Measurements from ENCODE around the gene CLC.

CLC gene

DNA sequence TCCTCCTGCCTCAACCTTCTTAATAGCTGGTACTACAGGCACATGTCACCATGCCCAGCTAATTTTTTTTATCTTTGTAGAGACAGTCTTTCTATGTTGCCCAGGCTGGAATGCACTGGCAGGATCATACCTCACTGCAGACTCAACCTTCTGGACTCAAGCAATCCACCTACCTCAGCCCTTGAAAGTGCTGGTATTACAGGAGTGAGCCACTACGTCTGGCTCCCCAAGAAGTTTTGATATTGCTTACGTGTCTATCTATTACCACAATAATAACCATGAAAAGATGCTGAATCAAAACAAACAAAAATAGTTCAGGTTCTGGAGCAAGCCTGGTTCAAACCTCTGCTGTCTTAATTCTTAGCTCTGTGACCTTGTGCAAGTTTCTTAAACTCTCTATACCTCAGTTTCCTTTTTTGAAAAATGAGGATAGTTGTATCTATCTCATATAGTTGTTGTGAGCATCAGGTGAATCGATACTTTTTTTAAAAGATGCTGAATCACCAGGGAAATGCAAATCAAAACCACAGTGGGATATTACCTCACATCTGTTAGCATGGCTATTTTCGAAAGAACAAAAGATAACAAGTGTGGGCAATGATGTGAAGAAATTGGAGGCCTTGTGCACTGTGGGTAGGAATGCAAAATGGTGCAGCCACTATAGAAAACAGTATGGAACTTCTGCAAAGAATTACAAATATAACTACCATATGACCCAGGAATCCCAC is 21.8 kb upstream of the CLC start:
- TF ChIP-seq, protein P1, sequence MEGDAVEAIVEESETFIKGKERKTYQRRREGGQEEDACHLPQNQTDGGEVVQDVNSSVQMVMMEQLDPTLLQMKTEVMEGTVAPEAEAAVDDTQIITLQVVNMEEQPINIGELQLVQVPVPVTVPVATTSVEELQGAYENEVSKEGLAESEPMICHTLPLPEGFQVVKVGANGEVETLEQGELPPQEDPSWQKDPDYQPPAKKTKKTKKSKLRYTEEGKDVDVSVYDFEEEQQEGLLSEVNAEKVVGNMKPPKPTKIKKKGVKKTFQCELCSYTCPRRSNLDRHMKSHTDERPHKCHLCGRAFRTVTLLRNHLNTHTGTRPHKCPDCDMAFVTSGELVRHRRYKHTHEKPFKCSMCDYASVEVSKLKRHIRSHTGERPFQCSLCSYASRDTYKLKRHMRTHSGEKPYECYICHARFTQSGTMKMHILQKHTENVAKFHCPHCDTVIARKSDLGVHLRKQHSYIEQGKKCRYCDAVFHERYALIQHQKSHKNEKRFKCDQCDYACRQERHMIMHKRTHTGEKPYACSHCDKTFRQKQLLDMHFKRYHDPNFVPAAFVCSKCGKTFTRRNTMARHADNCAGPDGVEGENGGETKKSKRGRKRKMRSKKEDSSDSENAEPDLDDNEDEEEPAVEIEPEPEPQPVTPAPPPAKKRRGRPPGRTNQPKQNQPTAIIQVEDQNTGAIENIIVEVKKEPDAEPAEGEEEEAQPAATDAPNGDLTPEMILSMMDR (IDR thresholded peaks at IDR 0.05) = no peak
- no peak overlapping the region for H3K27ac ChIP-seq

DNA sequence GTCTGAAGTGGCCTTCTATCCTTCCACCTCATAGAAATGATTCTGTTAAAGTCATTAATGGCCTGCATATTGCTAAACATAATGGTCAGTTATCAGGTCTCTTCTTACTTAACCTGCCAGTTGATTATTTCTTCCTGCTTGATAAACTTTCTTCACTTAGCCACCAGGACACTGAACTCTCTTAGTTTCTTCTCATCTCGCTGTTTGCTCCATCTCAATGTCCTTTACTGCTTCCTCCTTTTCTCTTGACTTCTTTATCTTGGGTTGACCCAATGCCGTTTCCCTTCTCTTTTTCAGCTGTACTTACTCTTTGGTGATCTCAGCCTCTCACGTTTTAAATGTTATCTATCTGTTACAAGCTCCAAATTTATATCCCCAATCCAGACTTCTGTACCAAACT is 17.1 kb upstream of the CLC start:
- TF ChIP-seq, protein P1 (IDR thresholded peaks at IDR 0.05) = no peak
- no peak for TF ChIP-seq ZFX (IDR thresholded peaks at IDR 0.05; ENCODE audit: borderline replicate concordance)
- no peak overlapping the region for H3K27ac ChIP-seq

DNA sequence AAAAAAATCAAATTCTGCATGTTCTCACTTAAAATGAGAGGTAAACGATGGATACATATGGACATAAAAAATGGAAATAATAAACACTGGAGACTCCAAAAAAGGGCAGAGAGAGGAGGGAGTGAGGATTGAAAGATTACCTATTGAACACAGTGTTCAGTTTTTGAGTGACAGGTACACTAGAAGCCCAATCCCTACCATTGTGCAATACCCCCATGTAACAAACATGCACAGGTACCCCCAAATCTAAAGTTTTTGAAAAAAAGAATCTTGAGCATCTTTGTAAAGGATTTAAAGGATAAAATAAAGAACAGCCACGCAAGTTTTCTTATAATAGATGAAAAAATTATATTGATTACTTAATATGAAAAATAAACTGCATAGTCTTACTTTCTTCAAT is 16.7 kb upstream of the CLC start:
- H3K27ac ChIP-seq = no peak overlapping the region
- TF ChIP-seq ZFX (IDR thresholded peaks at IDR 0.05; ENCODE audit: borderline replicate concordance) = no peak
- TF ChIP-seq, protein P1 (IDR thresholded peaks at IDR 0.05) = no peak

GRCh38 chr19:39752795-39753194 is 15.0 kb upstream of the CLC start:
- H3K27ac ChIP-seq = no peak overlapping the region
- TF ChIP-seq ZFX (IDR thresholded peaks at IDR 0.05; ENCODE audit: borderline replicate concordance) = no peak
- TF ChIP-seq, protein P1 (IDR thresholded peaks at IDR 0.05) = no peak

GRCh38 chr19:39752390-39752789 is 14.6 kb upstream of the CLC start:
- TF ChIP-seq ZFX (IDR thresholded peaks at IDR 0.05; ENCODE audit: borderline replicate concordance) = no peak
- TF ChIP-seq, protein P1 (IDR thresholded peaks at IDR 0.05) = no peak
- H3K27ac ChIP-seq = no peak overlapping the region

GRCh38 chr19:39749981-39750380 is 12.2 kb upstream of the CLC start:
- no peak for TF ChIP-seq ZFX (IDR thresholded peaks at IDR 0.05; ENCODE audit: borderline replicate concordance)
- TF ChIP-seq, protein P1 (IDR thresholded peaks at IDR 0.05) = no peak
- no peak overlapping the region for H3K27ac ChIP-seq

DNA sequence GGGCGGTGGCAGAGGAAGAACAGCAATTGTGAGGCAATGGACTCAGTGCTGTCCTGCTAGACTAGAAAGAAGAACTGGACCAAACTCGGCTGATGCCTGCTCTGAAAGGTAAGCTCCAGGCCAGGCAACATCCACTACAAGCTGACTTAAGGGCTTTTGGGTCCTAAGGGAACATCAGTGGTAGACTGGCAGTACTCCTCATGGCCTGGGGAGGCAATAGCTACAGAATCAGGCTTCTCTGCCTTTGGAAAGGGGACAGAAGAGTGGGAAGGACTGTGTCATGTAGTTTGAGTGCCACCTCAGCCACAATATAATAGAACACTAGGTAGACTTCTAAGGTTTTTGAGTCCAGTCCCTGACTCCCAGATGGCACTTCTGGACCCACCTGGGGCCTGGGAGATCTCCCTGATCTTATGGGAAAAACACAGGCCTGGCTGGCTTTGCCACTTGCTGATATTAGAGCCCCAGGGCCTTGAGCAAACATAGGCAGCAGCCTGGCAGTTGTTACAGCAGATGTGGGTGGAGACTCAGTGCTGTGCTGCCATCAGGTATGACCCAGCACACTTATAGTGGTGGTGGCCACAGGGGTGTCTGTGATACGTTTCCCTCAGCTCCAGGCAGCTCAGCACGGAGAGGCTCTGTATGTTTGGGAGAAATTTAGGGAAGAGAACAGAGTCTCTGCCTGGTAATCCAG is 9.2 kb upstream of the CLC start:
- no peak overlapping the region for H3K27ac ChIP-seq
- no peak for TF ChIP-seq ZFX (IDR thresholded peaks at IDR 0.05; ENCODE audit: borderline replicate concordance)
- TF ChIP-seq, protein P1 (IDR thresholded peaks at IDR 0.05) = 0 out of 2 replicates have a peak, but pooled peaks have one; percentile 5

Measured in 22Rv1 (cell line).